NK-92 treated with Interleukin-12 subunit alpha and Interleukin-12 subunit beta, amount 100 ng/mL, for 24 hours (cell line): ENCODE measurements around the gene ACR.
"Not testable (repeated sequence)": the region's sequence is repeated elsewhere in the genome, so short reads cannot be mapped to it uniquely, and the experiment has no call there.

Experiments
- DNase-seq: peaks from one replicate; lab custom pipeline; 2025; lab: John Stamatoyannopoulos, UW

The ACR gene

DNA sequence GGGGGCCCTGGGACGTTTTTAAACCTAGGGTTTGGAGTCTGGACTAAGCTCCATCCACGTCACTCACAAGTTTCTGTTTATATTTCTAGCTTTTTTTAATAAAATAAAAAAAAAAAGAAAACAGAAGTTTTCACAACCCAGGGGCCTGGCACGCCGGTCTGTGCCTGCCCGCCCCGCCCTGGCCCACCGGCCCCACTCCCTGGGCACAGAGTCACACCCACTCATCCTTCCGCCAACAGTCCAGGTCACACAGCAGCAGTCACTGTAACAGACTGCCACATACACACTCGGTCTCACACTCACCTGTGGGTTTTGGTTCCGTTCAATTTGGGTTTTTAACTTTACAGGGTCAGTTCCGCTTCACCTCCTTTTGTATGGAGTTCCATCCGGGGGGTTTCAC is 5.3 kb upstream of the ACR start:
- no peak for DNase-seq

DNA sequence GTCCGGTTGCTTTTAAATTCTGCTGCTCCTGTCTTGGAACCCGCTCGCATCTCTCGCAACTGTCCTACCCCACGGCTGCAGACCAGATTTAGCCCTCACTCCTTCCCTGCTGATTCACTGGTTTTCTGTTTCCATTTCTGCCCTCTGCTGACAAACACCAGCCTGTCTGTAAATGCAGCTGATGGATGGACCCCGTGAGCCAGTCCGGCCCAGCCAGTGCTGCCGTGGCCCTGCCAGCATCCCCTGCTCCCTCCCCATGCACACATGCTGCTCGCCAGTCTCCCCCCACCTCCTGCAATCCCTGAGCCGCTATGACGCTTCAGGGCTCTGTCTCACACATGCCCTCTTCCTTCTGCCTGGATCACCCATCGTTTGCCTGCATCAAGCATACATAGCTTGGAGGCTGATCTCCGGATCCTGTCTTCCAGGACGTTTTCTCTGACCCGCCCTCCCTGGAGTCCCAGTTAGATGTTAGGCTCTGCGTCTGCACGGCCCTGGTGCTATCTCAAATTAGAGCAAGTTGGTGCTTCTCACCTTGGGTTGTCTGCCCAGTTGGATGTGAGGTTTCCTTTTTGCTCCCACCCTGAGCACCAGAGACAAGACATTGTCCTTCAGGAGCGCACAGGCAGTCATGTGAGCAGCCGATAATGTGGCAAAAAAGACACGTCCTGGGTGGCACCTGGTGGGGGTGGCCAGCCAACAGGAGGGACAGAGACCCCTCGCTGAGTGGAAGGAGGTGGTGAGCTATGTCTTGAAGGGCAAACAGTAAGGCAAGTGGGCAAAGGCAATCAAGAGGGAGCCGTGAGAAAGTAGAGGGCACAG is 4.3 kb upstream of the ACR start:
- no peak for DNase-seq

DNA sequence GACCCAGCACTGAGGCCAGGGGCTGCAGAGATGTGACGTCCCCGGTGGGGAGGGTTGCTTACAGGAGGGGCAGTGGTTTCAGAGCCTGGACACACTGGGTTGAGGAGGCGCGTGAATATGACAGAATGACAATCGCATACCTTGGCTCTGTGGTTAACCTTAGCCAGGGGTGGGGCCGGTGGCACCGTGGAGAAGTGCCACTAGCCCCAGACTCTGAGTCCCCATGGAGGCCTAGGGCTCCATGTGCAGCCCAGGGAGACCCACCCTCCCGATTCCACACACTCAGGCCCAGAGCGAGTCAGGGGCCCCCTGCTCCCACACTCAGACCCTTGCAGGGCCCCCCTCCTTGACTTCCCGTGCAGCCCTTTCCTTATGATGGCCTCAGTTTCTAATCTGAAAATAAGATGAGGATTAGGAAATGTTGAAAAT is 3.6 kb upstream of the ACR start:
- DNase-seq: no peak

DNA sequence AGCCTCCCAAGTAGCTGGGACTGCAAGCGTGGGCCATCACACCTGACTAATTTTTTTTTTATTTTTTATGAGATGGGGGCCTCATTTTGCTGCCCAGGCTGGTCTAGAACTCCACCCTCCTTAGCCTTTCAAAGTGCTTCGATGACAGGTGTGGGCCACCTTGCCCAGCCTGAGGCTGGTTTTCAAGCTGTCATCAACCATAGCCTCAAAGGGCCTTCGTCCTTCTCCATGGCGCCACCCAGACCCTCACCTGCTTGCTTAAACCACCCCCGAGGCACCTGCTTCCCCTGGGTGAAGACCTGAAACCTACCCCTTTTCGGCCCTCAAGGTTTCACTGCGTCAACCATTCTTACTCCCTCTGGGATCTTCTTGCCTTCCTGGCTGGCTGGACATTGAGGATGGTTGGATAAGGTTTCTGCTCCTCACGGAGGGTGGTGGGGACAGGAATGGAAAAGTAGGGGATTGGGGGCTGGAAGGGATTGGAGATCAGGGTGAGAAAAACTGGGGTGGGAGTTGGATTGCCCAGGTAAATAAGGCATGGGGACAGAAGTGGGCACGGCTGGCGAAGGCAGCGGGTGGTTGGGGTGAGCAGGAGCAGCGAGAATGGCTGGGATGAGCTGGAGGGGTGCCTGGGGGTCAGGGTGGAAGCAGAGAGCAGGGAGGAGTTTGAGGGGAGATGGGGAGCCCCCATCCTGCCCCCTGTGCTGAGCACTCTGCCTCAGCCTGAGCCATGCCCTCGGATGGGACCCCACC is 2.8 kb upstream of the ACR start:
- no peak for DNase-seq

DNA sequence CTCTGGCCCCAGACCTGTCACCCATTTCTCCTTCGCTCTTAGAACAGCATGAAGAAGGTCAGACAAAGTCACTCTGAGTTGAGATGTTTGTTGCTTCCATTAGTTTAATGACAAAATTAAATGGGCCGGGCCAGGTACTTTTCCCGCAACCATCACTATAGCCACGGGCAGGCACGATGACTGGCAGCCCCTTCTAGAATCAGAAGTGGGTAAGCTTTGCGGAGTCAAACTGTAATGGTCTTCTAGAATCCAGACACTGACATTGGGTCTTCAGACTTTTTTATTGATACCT is 2.3 kb upstream of the ACR start:
- DNase-seq: no peak

DNA sequence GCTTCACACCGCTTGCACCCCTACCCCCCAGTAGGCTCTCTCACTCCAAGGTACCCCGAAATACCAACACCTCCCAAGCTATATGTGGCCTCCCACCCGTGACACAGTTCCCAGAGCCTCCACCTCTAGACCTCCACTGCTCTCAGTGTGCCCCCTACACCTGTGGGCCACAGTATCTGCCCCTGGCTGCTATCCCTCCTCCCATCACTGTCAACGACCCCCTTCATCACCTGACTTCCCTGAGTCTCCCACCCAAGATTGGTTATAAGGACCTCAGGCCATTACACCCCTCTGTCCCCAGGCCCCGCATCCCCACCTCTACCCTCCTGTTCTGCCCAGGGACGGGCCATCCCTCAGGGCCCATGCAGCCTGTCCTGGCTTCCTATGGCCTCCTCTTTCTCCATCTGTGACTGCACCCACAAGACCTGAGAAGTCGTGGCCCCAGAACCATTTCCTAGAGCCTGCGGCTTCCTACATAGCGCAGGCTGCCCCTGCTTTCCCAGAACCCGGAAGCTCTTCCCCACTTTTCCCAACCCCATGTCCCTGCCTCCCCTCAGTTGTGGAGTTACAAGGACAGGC is 734 bp downstream of the ACR start:
- DNase-seq: no peak

DNA sequence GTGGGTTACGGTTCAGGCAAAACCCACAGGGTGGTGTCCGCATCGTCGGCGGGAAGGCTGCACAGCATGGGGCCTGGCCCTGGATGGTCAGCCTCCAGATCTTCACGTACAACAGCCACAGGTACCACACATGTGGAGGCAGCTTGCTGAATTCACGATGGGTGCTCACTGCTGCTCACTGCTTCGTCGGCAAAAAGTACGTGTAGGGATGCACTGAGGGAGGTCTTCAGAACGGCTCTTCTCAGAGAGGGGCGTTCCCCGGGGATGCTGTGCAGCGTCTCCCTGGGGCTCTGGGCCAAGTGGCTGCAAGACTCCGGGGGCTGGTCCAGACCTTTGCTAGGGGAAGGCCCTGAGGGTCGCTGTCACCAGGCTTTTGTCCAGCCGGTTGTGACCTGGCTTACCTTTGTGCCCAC is 1.3 kb downstream of the ACR start:
- DNase-seq: no peak

DNA sequence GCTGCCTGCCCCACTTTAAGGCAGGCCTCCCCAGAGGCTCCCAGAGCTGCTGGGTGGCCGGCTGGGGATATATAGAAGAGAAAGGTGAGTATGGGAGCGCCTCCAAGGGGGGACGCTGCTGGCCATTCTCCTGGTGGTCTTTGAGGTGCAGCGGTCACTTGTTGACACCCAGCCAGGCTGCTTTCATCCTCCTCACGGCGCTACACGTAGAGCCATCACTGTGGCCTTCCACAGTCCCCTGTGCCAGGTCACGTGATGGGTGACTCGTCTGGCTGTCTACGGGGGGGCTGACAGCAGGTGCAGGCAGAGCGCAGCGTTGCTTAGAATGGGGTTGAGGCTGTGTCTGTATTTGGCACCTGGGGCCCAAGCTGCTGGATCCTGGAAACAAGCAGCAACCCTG is 1.9 kb downstream of the ACR start:
- no peak for DNase-seq

DNA sequence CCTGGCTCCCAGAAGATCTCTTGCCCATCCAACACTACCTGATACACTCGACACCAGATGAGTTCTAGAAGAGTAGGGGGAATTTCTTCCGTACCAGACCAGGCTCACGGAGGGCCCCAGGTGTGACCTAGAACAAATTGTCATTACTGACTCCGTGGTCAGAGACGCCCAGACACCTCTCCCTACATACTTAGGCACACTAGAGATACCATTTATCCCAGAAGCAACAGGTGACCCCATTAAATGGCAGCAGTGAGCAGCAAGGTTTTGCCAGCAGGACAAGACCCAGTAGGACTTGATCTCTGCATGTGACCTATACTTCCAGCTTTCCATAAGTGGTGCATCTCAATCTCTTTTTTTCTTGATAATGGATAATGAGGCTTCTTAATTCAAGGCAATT is 2.7 kb downstream of the ACR start:
- not testable (repeated sequence) for DNase-seq

DNA sequence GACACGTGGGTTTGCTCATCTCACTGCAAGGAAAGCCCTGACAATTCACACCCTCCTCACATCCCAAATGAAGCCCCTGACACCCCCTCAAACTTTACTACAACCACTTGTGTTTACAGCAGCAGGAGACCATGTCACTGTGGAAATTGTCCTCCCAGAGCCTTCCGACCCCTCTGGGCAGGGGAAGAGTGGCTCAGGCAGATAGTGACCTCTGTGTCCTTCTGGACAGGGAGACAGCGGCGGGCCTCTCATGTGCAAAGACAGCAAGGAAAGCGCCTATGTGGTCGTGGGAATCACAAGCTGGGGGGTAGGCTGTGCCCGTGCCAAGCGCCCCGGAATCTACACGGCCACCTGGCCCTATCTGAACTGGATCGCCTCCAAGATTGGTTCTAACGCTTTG is 6.4 kb downstream of the ACR start:
- DNase-seq: not testable (repeated sequence)

DNA sequence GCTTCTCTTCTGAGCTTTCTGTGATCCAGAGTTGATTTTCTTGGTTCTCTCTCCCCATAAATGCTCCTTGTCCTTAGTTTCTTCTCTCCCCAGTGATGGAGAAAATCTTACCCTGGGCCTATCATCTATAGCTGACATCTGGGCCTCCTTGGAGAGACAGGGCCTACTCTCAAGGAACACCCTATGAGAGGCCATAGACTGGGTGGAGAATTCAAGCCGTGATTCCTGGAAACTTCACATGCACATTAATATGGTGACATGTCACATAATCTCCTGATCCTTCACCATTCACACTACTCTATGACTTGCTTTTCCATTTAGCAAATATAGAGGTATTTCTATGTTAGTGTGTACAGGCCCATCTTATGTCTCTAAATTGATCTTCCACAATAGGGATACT is 9.5 kb downstream of the ACR start:
- DNase-seq: not testable (repeated sequence)

DNA sequence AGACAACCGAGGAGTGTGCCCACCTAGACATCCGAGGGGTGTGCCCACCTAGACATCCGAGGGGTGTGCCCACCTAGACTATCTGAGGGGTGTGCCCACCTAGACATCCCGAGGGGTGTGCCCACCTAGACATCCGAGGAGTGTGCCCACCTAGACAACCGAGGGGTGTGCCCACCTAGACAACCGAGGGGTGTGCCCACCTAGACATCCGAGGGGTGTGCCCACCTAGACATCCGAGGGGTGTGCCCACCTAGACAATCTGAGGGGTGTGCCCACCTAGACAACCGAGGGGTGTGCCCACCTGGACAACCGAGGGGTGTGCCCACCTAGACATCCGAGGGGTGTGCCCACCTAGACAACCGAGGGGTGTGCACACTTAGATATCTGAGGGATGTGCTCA is 10.6 kb downstream of the ACR start:
- DNase-seq: not testable (repeated sequence)

DNA sequence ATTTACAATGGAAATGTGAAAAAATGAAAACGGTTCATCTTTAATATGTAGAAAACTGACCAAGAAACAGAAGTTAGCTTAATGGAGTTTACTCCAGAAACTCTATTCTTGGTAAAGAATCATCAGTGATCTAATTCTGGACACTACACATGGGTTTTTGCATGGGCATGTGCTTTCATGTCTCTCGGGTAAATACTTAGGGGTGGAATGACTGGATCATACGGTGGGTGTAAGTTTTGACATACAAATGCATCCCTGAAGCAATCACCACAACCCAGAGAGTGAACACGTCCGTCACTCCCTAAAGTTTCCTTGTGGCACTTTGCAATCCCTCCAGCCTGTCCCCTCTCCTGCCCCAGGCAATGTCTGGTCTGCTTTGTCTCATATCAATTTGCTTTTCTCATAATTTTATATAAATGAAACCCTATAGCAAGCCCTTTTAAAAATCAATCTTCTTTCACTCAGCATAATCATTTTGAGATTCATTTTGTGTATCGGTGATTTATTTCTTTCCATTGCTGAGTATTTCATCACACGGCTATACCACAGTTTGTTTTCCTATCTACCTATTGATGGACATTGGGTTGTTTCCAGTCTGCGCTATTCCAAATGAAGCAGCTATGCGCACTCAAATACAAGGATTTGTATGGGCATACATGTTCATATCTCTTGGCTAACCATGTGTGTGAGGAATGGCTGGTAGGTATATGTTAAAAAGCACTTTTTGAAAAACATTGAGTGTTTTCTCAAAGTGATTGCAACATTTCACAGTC is 11.5 kb downstream of the ACR start:
- DNase-seq: not testable (repeated sequence)

DNA sequence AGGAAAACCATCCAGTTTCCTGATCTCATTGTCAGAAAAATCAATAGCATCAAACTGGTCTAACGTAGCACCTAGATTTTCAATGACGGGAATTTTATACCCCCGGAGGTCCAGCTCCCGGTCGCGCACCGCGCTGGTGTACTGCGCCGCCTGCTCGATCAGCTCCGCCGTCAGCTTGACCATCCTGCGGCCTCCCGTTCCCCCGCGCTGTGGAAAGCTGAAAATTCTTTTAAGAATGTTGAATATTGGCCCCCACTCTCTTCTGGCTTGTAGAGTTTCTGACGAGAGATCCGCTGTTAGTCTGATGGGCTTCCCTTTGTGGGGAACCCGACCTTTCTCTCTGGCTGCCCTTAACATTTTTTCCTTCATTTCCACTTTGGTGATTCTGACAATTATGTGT is 17.2 kb downstream of the ACR start:
- not testable (repeated sequence) for DNase-seq

DNA sequence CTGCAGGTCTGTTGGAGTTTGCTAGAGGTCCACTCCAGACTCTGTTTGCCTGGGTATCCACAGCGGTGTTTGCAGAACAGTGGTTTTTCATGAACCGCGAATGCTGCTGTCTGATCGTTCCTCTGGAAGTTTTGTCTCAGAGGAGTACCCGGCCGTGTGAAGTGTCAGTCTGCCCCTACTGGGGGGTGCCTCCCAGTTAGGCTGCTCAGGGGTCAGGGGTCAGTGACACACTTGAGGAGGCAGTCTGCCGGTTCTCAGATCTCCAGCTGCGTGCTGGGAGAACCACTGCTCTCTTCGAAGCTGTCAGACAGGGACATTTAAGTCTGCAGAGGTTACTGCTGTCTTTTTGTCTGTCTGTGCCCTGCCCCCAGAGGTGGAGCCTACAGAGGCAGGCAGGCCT is 18.4 kb downstream of the ACR start:
- not testable (repeated sequence) for DNase-seq

DNA sequence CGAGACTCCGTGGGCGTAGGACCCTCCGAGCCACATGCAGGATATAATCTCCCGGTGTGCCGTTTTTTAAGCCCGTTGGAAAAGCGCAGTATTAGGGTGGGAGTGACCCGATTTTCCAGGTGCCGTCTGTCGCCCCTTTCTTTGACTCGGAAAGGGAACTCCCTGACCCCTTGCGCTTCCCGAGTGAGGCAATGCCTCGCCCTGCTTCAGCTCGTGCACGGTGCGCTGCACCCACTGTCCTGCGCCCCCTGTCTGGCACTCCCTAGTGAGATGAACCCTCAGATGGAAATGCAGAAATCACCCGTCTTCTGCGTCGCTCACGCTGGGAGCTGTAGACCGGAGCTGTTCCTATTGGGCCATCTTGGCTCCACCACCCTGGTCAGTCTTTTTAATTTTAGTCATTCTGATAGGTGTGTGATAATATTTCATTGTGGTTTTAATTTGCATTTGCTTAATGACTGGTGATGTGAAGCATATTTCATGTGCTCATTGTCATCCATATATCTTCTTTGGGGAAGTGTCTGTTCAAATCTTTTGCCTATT is 19.0 kb downstream of the ACR start:
- not testable (repeated sequence) for DNase-seq

DNA sequence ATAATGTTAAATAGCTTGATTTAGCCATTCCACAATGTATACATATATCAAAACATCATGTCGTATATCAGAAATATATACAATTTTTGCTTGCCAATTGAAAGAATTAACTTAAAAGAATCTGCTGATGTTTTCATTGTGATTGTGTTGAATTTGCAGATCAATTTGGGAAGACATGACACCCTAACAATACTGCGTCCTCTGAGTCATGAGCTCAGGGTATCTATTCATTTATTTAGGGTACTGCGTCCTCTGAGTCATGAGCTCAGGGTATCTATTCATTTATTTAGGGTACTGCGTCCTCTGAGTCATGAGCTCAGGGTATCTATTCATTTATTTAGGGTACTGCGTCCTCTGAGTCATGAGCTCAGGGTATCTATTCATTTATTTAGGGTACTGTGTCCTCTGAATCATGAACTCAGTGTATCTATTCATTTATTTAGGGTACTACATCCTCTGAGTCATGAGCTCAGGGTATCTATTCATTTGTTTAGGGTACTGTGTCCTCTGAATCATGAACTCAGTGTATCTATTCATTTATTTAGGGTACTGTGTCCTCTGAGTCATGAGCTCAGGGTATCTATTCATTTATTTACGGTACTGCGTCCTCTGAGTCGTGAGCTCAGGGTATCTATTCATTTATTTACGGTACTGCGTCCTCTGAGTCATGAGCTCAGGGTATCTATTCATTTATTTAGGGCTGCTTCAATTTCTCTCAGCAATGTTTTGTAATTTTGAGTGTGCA is 21.8 kb downstream of the ACR start:
- not testable (repeated sequence) for DNase-seq

DNA sequence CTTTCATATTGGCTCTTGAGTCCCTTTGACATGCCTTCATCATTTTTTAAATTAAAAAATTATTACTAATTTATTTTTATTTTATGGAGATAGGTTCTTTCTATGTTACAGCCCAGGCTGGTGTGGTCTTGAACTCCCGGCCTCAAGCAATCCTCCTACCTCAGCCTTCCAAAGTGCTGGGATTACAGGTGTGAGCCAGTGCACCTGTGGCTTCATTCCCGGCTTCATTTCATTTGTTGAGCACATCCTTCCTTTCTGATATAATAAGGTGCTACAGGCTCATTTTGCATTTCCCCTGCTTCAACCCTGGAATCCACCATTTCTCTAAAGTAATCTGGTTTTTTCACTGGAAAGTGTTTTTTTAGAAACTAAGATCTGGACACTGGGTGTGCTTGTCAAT is 23.8 kb downstream of the ACR start:
- not testable (repeated sequence) for DNase-seq

DNA sequence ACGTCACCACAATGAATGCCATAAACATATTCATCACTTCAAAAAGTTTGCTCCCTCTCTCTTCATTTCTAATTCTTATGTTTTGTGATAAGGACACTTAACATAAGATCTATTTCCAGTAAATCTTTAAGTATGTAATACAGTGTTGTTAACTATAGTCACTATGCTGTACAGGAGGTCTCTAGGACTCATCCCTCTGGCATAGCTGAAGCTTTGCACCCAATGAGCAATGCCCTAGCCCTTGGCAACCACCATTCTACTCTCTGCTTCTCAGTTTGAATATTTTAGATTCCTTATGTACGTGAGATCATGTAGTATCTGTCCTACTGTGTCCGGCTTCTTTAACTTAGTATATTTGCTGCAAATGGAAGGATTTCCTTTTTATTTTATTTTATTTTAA is 26.3 kb downstream of the ACR start:
- not testable (repeated sequence) for DNase-seq

DNA sequence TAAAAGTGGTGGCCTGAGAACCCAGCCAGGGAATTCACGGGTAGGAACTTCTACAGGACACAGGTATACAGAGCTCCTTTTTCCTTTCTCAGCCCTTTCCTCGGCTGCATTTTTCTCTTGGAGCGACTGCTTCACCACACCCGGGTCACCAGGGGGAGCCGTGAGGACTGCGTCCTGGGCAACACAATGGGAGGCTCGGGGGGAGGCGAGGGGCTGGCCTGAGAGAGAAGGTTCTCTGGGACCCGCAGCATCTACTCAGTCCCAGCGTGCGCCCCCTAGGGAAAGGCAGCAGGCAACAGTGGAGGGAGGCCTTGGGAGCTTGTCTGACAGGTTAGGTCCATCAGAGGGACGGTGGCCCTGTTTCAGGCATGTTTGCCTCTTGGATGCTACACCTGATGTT is 37.1 kb downstream of the ACR start:
- not testable (repeated sequence) for DNase-seq

DNA sequence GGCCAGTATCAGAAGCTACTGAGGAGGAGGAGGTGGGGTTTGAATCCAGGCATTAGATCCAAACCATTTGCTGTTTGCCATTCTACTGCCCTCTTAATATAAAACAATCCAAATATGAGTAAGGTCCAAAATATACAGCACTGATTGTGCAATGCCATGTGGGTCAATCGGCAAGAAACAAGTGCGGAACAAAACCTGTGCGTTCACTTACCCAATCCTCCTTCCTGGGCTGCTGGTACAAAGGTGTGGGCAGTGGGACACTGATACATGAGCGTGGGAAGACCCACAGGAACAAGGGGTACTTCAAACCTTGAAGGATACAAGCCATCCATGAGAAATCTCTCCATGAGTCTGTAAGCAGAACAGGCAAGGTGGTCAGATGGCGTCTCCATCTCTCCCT is 39.6 kb downstream of the ACR start:
- DNase-seq: not testable (repeated sequence)
